IMR-90 (cell line): ENCODE results near the gene CHRNB1. TPM values are rescaled to one million over a fixed set of nuclear protein-coding genes. Genes with fewer than 3 reads are reported as not detected.

Experiments
- ATAC-seq: fragments of 200-7000 bp; cut with Tn5 transposase; 2 replicates; pipeline ENCODE4 v1.9.1; 2020; ENCODE audit warnings: low read depth, mild to moderate bottlenecking, moderate library complexity
- BruUV-seq: library from RNA; stranded (reverse); fragments of 400-500 nt; replicated peaks from 2 replicates; lab custom pipeline; 2021; lab: Mats Ljungman, UMichigan
- CTCF ChIA-PET: fragments of 300-600 bp; formaldehyde crosslinking; extraction: SDS; loops from one replicate; lab custom pipeline; 2021; ENCODE audit warnings: antibody characterized with exemption; lab: Yijun Ruan, JAX
- POLR2A ChIA-PET: fragments of 300-600 bp; sonication (Branson Sonifier 250); formaldehyde crosslinking; loops from one replicate; lab custom pipeline; 2022; ENCODE audit warnings: antibody characterized with exemption; ENCODE audit not compliant: unreplicated experiment; lab: Charles Lee
- DNase-seq: peaks from one replicate; pipeline ENCODE4 v3.0.0; 2013
- H2AFZ ChIP-seq: replicated peaks from 2 replicates; pipeline ENCODE3; 2013; ENCODE audit warnings: low read length, mild to moderate bottlenecking; ENCODE audit not compliant: poor library complexity
- H2AK5ac ChIP-seq: 2 replicates; pipeline ENCODE4 v1.6.1; 2013; ENCODE audit warnings: low read depth, low read length, inconsistent platforms
- H2AK9ac ChIP-seq: replicated peaks from 2 replicates; pipeline ENCODE3; 2013; ENCODE audit warnings: mild to moderate bottlenecking, low read depth, low read length, moderate library complexity; ENCODE audit not compliant: poor library complexity
- H2BK120ac ChIP-seq: 2 replicates; pipeline ENCODE4 v1.6.1; 2013; ENCODE audit warnings: low read depth, low read length, inconsistent platforms
- H2BK15ac ChIP-seq: 3 replicates; pipeline ENCODE4 v1.6.1; 2013; ENCODE audit warnings: low read depth, low read length, inconsistent platforms
- H2BK20ac ChIP-seq: 2 replicates; pipeline ENCODE4 v1.6.1; 2013; ENCODE audit warnings: low read depth, mild to moderate bottlenecking, inconsistent platforms, low read length, moderate library complexity
- H2BK5ac ChIP-seq: 2 replicates; pipeline ENCODE4 v1.6.1; 2013; ENCODE audit warnings: mild to moderate bottlenecking, low read depth, low read length, inconsistent platforms; ENCODE audit not compliant: poor library complexity, severe bottlenecking
- H3K14ac ChIP-seq: replicated peaks from 2 replicates; pipeline ENCODE4 v1.6.1; 2013; ENCODE audit warnings: low read depth, low read length, inconsistent platforms
- H3K18ac ChIP-seq: 2 replicates; pipeline ENCODE4 v1.6.1; 2013; ENCODE audit warnings: low read depth, low read length, control low read depth
- H3K23ac ChIP-seq: 2 replicates; pipeline ENCODE4 v1.6.1; 2013; ENCODE audit warnings: low read depth, low read length, inconsistent platforms
- H3K27ac ChIP-seq: 2 replicates; pipeline ENCODE4 v1.5.1; 2013; ENCODE audit warnings: mild to moderate bottlenecking, control low read depth, low read length; ENCODE audit not compliant: insufficient read depth
- H3K27me3 ChIP-seq: 2 replicates; pipeline ENCODE4 v1.6.1; 2013; ENCODE audit warnings: low read length; ENCODE audit not compliant: control insufficient read depth, insufficient read depth
- H3K36me3 ChIP-seq: 2 replicates; pipeline ENCODE4 v1.6.1; 2013; ENCODE audit warnings: low read length, mixed read lengths; ENCODE audit not compliant: control insufficient read depth, insufficient read depth
- H3K4ac ChIP-seq: 2 replicates; pipeline ENCODE4 v1.6.1; 2013; ENCODE audit warnings: low read depth, low read length, inconsistent platforms
- H3K4me1 ChIP-seq: 2 replicates; pipeline ENCODE4 v1.6.1; 2013; ENCODE audit warnings: low read length, mixed read lengths; ENCODE audit not compliant: control insufficient read depth, insufficient read depth
- H3K4me2 ChIP-seq: 2 replicates; pipeline ENCODE4 v1.6.1; 2013; ENCODE audit warnings: low read depth, mild to moderate bottlenecking, control low read depth, low read length, moderate library complexity
- H3K4me3 ChIP-seq: 2 replicates; pipeline ENCODE4 v1.5.1; 2013; ENCODE audit warnings: low read depth, mild to moderate bottlenecking, control low read depth, low read length, moderate library complexity; ENCODE audit not compliant: insufficient read depth
- H3K56ac ChIP-seq: 2 replicates; pipeline ENCODE4 v1.6.1; 2013; ENCODE audit warnings: low read length, inconsistent platforms; ENCODE audit not compliant: insufficient read depth; ENCODE audit errors: extremely low read depth
- H3K79me1 ChIP-seq, 2 experiments: 2 replicates each; pipeline ENCODE4 v1.6.1; 2013; ENCODE audit warnings: low read length in 2 of 2, inconsistent platforms in 1 of 2, low read depth in 1 of 2
- H3K9ac ChIP-seq: 2 replicates; pipeline ENCODE4 v1.6.1; 2013; ENCODE audit warnings: low read depth, low read length, control low read depth
- H3K9me1 ChIP-seq: 2 replicates; pipeline ENCODE4 v1.6.1; 2013; ENCODE audit warnings: low read length, inconsistent platforms; ENCODE audit not compliant: insufficient read depth
- H3K9me3 ChIP-seq: 2 replicates; pipeline ENCODE4 v1.6.1; 2013; ENCODE audit warnings: low read length; ENCODE audit not compliant: control insufficient read depth, insufficient read depth
- H4K20me1 ChIP-seq: 2 replicates; pipeline ENCODE4 v1.6.1; 2013; ENCODE audit warnings: low read length, inconsistent platforms; ENCODE audit not compliant: insufficient read depth
- H4K5ac ChIP-seq: 2 replicates; pipeline ENCODE4 v1.6.1; 2013; ENCODE audit warnings: mild to moderate bottlenecking, low read depth, low read length, control low read depth
- H4K8ac ChIP-seq, 2 experiments: 2 replicates each; pipeline ENCODE4 v1.6.1; 2013; ENCODE audit warnings: low read depth in 2 of 2, low read length in 2 of 2, control low read depth in 1 of 2, inconsistent platforms in 1 of 2
- H4K91ac ChIP-seq: 2 replicates; pipeline ENCODE4 v1.6.1; 2013; ENCODE audit warnings: low read depth, low read length, inconsistent platforms; ENCODE audit not compliant: insufficient read depth
- BHLHE40 ChIP-seq: fragments of 150-350 bp; IDR thresholded peaks from 2 replicates; pipeline ENCODE4 v1.6.1; 2016; ENCODE audit warnings: mild to moderate bottlenecking, low read depth, low read length
- CEBPB ChIP-seq: IDR thresholded peaks from 2 replicates; pipeline ENCODE4 v1.6.1; 2012; ENCODE audit warnings: low read depth, low read length, improper control_type of control experiment
- FOS ChIP-seq: fragments of 150-350 bp; IDR thresholded peaks from 2 replicates; pipeline ENCODE4 v1.6.1; 2016; ENCODE audit warnings: low read depth, low read length
- NFE2L2 ChIP-seq: fragments of 150-350 bp; IDR thresholded peaks from 2 replicates; pipeline ENCODE4 v1.6.1; 2016; ENCODE audit warnings: low read depth, mild to moderate bottlenecking, low read length
- RCOR1 ChIP-seq: IDR thresholded peaks from 2 replicates; pipeline ENCODE4 v1.6.1; 2012; ENCODE audit warnings: mild to moderate bottlenecking, low read length, improper control_type of control experiment; ENCODE audit not compliant: insufficient replicate concordance
- USF2 ChIP-seq: fragments of 150-350 bp; IDR thresholded peaks from 2 replicates; pipeline ENCODE4 v1.6.1; 2017; ENCODE audit warnings: mild to moderate bottlenecking, antibody characterized with exemption, low read length, low read depth
- WGBS, 2 experiments: methylation state at CpG; one replicate each; pipeline versions ENCODE4 v1.1.5 to v1.1.7; 2013; ENCODE audit warnings: missing lambda C conversion rate in 2 of 2; ENCODE audit not compliant: insufficient read length in 1 of 2; ENCODE audit errors: extremely low coverage in 2 of 2; 5-methylcytosine and 5-hydroxymethylcytosine counted together
- dilution Hi-C: fragments of 300-500 bp; cut with HindIII; formaldehyde crosslinking; loops from one replicate; pipeline ENCODE4 v1.14.3; 2018; ENCODE audit warnings: low sequenced_read_pairs; ENCODE audit not compliant: unreplicated experiment
- in situ Hi-C: fragments of 300-500 bp; cut with MboI; formaldehyde crosslinking; loops from 3 replicates; pipeline ENCODE4 v1.14.3; 2019; ENCODE audit warnings: low sequenced_read_pairs, inconsistent platforms, mixed read lengths
- intact Hi-C: fragments of 100-400 bp; cut with micrococcal nuclease; formaldehyde crosslinking; loops from 2 replicates; pipeline ENCODE4 v1.10.0; 2022
- polyA plus RNA-seq, 3 experiments: library from polyadenylated mRNA; depleted of rRNA; stranded (reverse); fragments of >200 nt; gene quantifications; 2 replicates each; pipeline ENCODE4 v1.2.3, GENCODE V29; 2012; ENCODE audit warnings: low replicate concordance in 1 of 3
- total RNA-seq: library from RNA; depleted of rRNA; stranded (reverse); fragments of >200 nt; gene quantifications from 2 replicates; pipeline ENCODE4 v1.2.3, GENCODE V29; 2012

Gene CHRNB1
- total and polyA plus RNA-seq, 2 of the 4 experiments (the other 2 are of a cell fraction), result 4.3 to 6.0 TPM

DNA sequence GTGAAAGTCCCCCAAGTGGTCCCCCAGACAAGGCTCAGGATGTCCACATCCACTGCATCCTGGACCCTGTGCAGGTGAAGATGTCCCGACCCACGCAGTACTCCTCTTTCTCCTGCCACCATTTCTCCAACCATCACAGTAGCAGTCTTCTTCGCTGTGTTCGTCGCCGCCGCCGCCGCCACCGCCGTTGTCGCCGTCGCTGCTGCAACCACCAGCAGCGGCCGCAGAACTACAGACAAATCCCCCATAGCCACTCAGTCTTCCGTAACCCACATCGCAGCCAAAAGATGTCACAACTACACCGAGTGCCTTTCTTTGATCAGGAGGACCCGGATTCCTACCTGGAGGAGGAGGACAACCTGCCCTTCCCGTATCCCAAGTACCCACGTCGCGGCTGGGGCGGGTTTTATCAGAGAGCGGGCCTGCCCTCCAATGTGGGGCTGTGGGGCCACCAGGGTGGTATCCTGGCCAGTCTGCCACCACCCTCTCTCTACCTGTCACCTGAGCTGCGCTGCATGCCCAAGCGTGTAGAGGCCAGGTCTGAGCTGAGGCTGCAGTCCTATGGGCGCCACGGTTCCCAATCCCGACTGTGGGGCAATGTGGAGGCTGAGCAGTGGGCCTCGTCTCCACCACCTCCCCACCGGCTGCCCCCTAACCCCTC, 18.5 kb upstream of the CHRNB1 start:
- H3K27me3 ChIP-seq, result peaks cover 2% of the 10 kb centered on the region; the same call in 1 of the 2 replicates
- in situ Hi-C loops, result no loop called here
- no peak for TF ChIP-seq RCOR1
- TF ChIP-seq CEBPB, result no peak
- no peak for TF ChIP-seq USF2
- no peak for TF ChIP-seq FOS
- no peak for TF ChIP-seq BHLHE40
- no peak for TF ChIP-seq NFE2L2
- POLR2A ChIA-PET, result interaction anchor here (0.6 kb wide), 1 partner anchor 75 kb away, joined by 3 read pairs; no protein-coding TSS in a partner anchor
- 92% methylated on average over 19 of the region's 33 CpGs; no CpG with 5 or more reads in 1 of the 2 experiments for whole genome bisulfite sequencing, 2 experiments
- no peak overlapping the region for H2BK20ac ChIP-seq
- CTCF ChIA-PET, result no interaction called here
- no peak overlapping the region for H3K56ac ChIP-seq
- H3K9ac ChIP-seq, result no peak overlapping the region
- no peaks in the 10 kb centered on the region for H3K9me3 ChIP-seq
- no peak overlapping the region for H4K91ac ChIP-seq
- no peak overlapping the region for H2BK120ac ChIP-seq
- H3K18ac ChIP-seq, result no peak overlapping the region
- DNase-seq, result no peak
- H3K4me2 ChIP-seq, result no peak overlapping the region
- no peak overlapping the region for H3K4ac ChIP-seq
- H3K14ac ChIP-seq, result no peak overlapping the region
- no TSS peak for BruUV-seq
- H3K4me1 ChIP-seq, result no peaks in the 10 kb centered on the region
- H3K4me3 ChIP-seq, result no peak overlapping the region
- intact Hi-C loops, result no loop called here
- no peak overlapping the region for H3K23ac ChIP-seq
- no peaks in the 10 kb centered on the region for H3K79me1 ChIP-seq
- H4K5ac ChIP-seq, result no peak overlapping the region
- dilution Hi-C loops, result no loop called here
- H4K20me1 ChIP-seq, result no peaks in the 10 kb centered on the region
- H2AFZ ChIP-seq, result no peak overlapping the region
- H3K27ac ChIP-seq, result no peak overlapping the region
- H3K9me1 ChIP-seq, result 0 out of 2 replicates have a peak, but pooled peaks cover 3% of the 10 kb centered on the region
- no peak overlapping the region for H2BK15ac ChIP-seq
- H3K36me3 ChIP-seq, result no peaks in the 10 kb centered on the region
- ATAC-seq, result no peak
- H2BK5ac ChIP-seq, result no peak overlapping the region
- no peak overlapping the region for H2AK5ac ChIP-seq
- H2AK9ac ChIP-seq, result no peak overlapping the region
- no peak overlapping the region for H4K8ac ChIP-seq
